NCI-H1417 (cell line): ENCODE results near the gene GCH1.
A peak's percentile ranks its signal among the peaks of the same experiment; 100 is the strongest.

Source experiments
- DNase-seq, 3 experiments: peaks; one replicate each; lab custom pipeline; 2025; lab: John Stamatoyannopoulos, UW

GCH1 gene

GRCh38 chr14:54867011-54867410, 35.6 kb downstream of the GCH1 start:
- DNase-seq, result no peak

GRCh38 chr14:54866588-54866987, 36.0 kb downstream of the GCH1 start:
- no peak for DNase-seq

- DNase-seq, result no peak
Observed at GRCh38 chr14:54864526-54864925, 38.1 kb downstream of the GCH1 start.

- no peak for DNase-seq
Observed at GRCh38 chr14:54857830-54858269, 44.8 kb downstream of the GCH1 start.

GRCh38 chr14:54856152-54856551, 46.5 kb downstream of the GCH1 start:
- DNase-seq, result no peak

GRCh38 chr14:54854181-54854580, 48.4 kb downstream of the GCH1 start:
- DNase-seq, result no peak

GRCh38 chr14:54853339-54853738, 49.3 kb downstream of the GCH1 start:
- no peak for DNase-seq

- no peak for DNase-seq
Observed at GRCh38 chr14:54852215-54852614, 50.4 kb downstream of the GCH1 start.

GRCh38 chr14:54848910-54849309, 53.7 kb downstream of the GCH1 start:
- peak in 1 of 3 experiments; percentile 9 for DNase-seq

- DNase-seq, result no peak
Observed at GRCh38 chr14:54845641-54846040, 57.0 kb downstream of the GCH1 start.

- DNase-seq, result no peak
Observed at GRCh38 chr14:54844479-54844878, 58.1 kb downstream of the GCH1 start.

- DNase-seq, result no peak
Observed at GRCh38 chr14:54840798-54841197, 61.8 kb downstream of the GCH1 start.

GRCh38 chr14:54840336-54840735, 62.3 kb downstream of the GCH1 start:
- DNase-seq, result no peak

GRCh38 chr14:54839701-54840119, 62.9 kb downstream of the GCH1 start:
- no peak for DNase-seq

- no peak for DNase-seq
Observed at GRCh38 chr14:54838931-54839512, 63.6 kb downstream of the GCH1 start.

- DNase-seq, result no peak
Observed at GRCh38 chr14:54837508-54838149, 65.0 kb downstream of the GCH1 start.

- no peak for DNase-seq
Observed at GRCh38 chr14:54836231-54836630, 66.4 kb downstream of the GCH1 start.

GRCh38 chr14:54834727-54835126, 67.9 kb downstream of the GCH1 start:
- no peak for DNase-seq

- no peak for DNase-seq
Observed at GRCh38 chr14:54834081-54834480, 68.5 kb downstream of the GCH1 start.

GRCh38 chr14:54830650-54831049, 72.0 kb downstream of the GCH1 start:
- no peak for DNase-seq

GRCh38 chr14:54829486-54830224, 73.0 kb downstream of the GCH1 start:
- DNase-seq, result no peak

GRCh38 chr14:54828037-54828436, 74.6 kb downstream of the GCH1 start:
- no peak for DNase-seq
